ENCODE data around the gene MYRIP.
"Not testable (repeated sequence)": the region's sequence is repeated elsewhere in the genome, so short reads cannot be mapped to it uniquely, and the experiment has no call there.

The MYRIP gene

DNA sequence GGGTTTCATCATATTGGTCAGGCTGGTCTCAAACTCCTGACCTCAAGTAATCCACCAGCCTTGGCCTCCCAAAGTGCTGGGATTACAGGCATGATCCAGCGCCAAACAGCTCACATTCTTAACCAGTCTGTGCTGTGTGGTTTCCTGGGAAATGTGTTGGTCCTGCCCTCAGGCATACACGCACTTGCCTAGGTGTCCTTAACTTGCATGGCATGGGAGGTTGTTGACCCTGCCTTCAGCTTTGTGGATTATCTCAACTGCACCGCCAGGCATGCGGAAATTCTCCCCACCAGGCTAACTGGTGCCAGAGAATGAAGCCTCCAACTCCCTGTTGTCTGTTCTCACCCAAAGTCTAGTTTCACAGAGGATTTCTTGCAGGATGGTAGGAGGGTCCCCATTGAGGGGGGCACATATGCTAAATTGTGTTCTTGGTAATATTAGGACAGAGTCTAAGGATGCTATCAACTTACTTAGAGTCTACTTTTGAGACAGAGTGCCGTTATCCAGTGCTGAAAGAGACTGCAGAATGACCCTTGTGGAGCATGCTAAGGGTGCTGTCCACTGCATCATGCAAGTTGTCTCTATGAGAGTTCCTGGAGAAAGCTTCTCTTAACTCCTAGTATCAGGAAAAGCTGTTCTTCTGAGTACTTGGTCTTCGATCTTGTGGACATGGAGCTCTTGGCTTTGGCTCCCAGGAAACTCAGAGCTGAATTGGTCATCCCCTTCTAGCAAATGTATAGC, 438.5 kb downstream of the MYRIP start:
- DNase-seq, result no peak

DNA sequence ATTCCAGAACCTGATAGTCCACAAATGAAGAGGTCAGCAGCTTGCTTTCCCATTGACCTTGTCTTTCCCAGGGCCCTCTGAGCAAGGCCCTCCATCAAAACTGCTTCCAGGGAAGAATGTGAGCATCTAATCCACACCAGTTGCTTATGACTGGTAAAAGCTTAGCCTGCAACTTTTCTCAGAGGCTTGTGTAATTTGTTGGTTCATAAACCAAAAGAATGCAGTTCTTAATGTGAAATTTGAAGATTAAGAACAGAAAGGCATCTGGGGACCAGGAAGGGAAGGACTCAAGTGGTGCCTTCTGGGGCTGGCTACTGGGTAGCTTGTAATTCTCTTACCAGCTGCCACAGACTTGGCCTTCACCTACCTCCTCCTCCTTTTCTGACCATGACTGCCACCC, 439.2 kb downstream of the MYRIP start:
- no peak for DNase-seq

GRCh38 chr3:40249168-40249567, 439.8 kb downstream of the MYRIP start:
- no peak for DNase-seq

DNA sequence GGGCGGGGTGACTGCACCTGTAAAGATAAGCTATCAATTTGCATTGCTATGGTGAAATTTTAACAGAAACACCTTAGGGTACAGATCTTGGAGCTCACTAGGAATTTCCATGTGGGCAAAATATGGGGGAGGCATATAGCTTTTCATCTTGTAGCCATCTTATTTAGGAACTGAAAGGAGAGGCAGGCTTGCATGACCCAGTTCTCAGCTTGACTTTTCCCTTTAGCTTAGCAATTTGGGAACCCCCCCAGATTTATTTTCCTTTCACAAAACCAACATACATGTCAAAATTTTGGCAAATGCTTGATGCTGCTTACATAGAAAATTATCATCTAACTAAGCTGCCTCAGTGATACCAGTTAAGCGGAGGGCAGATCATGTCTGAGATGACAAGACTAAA, 445.1 kb downstream of the MYRIP start:
- DNase-seq, result no peak

DNA sequence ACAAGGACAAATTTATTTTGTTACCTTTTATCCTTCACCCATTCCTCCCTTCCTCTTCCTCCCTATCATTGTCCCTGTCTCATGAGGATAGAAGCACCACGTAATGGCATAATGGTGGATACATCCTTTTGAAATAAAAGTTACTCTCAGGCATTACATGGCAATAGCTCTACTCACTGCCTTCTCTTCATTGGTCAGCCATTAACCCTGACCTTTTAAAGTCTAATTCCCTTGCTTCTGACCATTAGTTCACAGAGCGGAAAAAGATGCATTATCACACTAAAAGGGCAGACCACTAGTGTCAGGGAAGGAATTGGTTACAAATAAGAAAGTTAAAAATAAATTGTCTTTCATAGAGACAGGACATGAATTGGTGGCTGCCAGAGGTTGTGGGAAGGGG, 445.5 kb downstream of the MYRIP start:
- DNase-seq, result no peak

DNA sequence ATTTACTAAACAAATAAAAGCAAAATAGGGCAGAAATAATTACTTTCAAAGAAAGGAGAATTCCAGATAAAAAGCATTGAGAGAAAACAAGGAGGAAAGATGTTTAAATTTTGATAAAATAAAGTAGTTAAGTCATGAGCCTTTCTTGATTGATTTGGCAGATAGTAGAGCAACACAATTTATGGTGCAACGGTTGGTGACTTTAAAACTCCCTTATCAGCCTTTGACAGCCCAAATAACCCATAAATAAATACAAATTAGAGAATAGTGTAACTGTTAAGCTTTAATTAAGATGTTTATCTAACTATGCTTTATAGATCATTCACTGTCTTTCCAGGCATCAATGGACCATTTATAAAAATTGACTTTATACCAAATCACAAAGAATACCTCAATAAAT, 446.1 kb downstream of the MYRIP start:
- DNase-seq, result no peak

- no peak for DNase-seq
These were observed 448.7 kb downstream of the MYRIP start for GRCh38 chr3:40258064-40258463.

- DNase-seq, result no peak
These were observed 449.1 kb downstream of the MYRIP start for GRCh38 chr3:40258555-40258954.

- DNase-seq, result no peak
These were observed 452.9 kb downstream of the MYRIP start for GRCh38 chr3:40262331-40262730.

GRCh38 chr3:40264451-40264850, 455.0 kb downstream of the MYRIP start:
- no peak for DNase-seq

DNA sequence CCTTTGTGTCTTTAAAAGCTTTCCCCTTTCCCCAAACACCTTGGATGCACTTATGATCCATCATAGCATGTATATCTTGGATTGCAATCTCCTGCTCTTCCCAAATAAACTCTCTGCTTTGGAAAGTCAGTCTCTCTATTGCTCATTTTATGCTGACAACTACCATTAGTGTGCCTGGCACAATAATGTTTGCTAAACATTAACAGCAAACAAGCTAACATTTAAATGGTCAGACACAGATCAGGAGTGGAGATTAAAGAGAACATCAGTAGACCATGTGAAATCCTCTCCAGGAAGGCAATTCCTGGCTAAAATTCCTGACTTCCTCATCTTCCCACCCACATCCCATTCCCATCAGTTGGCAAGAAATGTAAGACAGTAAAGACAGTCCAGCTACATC, 455.8 kb downstream of the MYRIP start:
- no peak for DNase-seq

DNA sequence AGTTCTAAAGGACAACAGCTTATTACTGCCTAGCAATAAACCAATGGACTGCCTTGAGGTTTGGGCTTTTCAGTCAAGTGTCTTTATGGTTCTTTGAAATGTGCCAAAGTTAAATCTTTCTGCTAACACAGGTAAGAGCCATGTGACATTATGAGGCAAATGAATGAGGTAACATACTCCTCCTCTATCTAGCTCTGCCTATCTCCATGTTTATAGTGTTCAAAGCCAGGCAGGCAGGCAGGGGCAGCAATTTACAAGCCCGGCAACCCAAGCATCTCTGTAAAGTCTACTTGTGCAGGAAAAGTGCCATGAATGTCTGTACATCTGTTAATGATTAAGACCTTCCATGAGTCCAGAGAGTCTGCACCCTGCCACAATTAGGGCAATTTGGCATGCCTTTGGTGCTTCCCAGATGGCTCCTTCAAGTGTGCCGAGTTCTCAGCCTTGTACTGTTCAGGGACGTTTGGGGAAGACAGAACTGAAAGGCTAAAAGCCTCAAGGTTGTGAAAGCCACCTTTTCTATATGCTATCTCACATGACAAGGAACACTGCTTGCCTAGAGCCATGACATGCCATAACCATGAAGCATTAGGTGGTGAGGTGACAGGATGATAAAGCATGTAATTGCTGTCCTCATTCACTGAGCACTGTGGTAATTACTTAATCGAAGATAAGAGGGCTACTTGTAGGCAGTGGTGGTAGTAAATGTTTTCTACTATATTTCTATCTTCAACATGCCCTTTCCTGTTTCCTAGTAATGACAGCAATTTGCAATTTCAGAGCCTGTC, 458.7 kb downstream of the MYRIP start:
- no peak for DNase-seq

- no peak for DNase-seq
These were observed 459.6 kb downstream of the MYRIP start for GRCh38 chr3:40268802-40269524.

- DNase-seq, result no peak
These were observed 469.4 kb downstream of the MYRIP start for GRCh38 chr3:40278791-40279190.

- no peak for DNase-seq
These were observed 472.6 kb downstream of the MYRIP start for GRCh38 chr3:40281995-40282394.

DNA sequence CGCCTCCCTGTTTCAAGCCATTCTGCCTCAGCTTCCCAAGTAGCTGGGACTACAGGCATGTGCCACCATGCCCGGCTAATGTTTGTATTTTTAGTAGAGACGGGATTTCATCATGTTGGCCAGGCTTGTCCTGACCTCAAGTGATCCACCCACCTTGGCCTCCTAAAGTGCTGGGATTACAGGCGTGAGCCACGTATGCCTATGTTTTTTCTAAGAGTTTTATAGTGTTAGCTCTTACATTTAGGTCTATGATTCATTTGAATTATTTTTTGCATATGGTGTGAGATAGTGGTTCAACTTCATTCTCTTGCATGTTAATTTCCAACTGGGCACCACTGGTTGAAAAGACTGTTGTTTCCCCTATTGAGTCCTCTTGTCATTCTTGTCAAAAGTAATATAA, 473.6 kb downstream of the MYRIP start:
- not testable (repeated sequence) for DNase-seq

- no peak for DNase-seq
These were observed 477.8 kb downstream of the MYRIP start for GRCh38 chr3:40287248-40287647.

- DNase-seq, result no peak
These were observed 481.0 kb downstream of the MYRIP start for GRCh38 chr3:40290396-40290795.

GRCh38 chr3:40291471-40291870, 482.1 kb downstream of the MYRIP start:
- no peak for DNase-seq

DNA sequence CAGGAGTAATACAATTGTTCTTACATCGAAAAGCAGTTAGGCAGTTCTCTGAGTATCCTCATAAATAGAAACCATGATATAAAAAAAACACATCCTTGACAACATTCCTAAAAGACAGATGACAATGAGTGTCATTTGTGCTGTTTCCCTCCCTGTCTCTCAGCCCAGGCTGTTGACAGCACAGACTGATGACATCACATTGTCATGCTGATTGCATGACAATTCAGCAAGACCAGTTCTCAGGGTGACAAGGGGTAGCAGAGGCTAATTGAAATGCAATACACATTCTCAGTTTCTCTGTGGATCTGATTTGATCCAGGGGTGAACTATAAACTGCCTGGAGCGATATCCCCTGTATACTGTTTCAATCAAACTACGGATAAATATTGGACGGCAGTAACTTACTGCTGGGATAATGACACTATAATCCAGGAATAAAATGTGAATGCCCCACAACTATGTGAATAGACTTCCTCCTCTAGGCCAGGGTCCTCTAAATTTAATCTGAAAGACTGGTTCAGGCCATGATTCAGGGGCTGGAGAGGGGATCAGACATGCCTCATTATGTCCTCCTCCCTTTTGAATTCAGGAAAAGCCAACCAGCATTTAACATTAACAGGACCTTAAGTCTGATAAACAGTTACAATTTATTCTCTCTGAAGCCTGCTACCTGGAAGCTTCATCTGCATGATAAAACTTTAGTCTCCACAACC, 483.4 kb downstream of the MYRIP start:
- no peak for DNase-seq

GRCh38 chr3:40294434-40294833, 485.0 kb downstream of the MYRIP start:
- no peak for DNase-seq

- DNase-seq, result no peak
These were observed 488.7 kb downstream of the MYRIP start for GRCh38 chr3:40298075-40298474.

DNA sequence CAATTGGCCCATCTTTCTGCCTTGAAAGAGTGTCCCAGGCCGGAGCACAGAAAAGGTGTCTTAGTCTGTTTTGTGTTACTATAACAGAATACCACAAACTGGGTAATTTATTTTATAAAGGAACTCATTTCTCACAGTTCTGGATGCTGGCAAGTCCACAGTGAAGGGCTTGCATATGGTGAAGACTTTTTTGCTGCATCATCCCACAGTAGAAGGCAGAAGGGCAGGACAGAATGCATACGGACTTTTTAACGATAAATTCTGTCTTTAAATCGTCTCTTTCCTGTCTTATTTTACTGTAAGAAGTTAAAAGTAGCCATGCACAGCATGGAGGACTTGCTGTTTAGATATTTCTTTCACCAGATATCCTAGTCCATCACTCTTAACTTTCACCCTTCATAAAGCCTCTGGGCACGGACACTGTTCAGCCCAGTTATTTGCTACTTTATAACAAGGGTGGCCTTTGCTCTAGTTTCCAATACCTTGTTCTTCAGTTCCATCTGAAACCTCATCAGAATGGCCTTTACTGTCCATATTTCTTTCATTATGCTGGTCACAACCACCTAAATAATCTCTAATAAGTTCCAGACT, 489.8 kb downstream of the MYRIP start:
- no peak for DNase-seq
